COLO829 (cell line): ENCODE measurements around the gene CNKSR3.

Experiments used
- DNase-seq: peaks from one replicate; pipeline ENCODE4 v3.0.0; 2012; ENCODE audit warnings: low spot score

CNKSR3 gene

GRCh38 chr6:154453329-154453728 is 57.2 kb downstream of the CNKSR3 start:
- peak; percentile 50 for DNase-seq

- no peak for DNase-seq
These were observed 60.0 kb downstream of the CNKSR3 start for GRCh38 chr6:154450498-154450897.

DNA sequence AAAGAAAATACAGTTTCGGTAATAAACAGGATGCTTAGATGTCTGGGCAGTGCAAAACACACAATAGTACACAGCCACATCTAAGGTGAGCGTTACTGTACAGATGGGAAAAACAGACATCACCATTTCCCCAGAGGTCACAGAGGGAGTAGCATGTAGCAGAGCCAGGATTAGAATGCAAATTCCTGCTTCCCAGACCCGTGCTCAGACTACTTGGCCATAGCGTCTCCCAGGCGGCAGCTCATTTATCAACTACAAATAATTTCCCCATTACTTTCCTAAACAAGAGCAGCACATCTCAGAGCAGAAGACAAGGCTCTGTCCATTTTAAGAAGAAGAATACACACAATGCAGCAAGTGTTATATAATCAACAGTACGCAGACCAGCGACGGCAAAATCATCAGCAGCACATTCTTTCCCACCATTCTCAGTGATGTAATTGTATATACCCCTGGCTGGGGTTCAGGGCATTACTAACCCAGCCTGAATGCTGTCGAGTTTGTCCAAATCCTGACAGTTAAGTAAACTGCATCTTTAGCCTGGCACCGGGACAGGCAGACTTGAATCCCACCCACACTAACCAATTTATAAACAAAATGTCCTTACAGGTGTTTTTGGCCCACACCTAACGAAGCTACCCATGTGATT is 61.9 kb downstream of the CNKSR3 start:
- DNase-seq, result peak; percentile 49

GRCh38 chr6:154447954-154448353 is 62.5 kb downstream of the CNKSR3 start:
- peak; percentile 60 for DNase-seq

DNA sequence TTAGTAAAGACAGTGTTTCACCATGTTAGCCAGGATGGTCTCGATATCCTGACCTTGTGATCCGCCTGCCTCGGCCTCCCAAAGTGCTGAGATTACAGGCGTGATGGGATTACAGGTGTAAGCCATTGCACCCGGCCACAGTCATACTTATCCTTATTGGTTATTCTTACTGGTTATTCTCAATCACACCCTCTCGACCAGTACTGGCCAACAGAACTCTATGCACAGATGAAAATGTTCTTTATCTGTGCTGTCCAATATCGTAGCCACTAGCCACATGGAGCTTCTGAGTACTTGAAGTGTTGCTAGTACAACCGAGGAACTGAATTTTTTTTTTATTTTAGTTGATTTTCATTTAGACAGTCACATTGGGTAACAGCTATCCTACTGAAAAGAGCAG is 63.5 kb downstream of the CNKSR3 start:
- no peak for DNase-seq

DNA sequence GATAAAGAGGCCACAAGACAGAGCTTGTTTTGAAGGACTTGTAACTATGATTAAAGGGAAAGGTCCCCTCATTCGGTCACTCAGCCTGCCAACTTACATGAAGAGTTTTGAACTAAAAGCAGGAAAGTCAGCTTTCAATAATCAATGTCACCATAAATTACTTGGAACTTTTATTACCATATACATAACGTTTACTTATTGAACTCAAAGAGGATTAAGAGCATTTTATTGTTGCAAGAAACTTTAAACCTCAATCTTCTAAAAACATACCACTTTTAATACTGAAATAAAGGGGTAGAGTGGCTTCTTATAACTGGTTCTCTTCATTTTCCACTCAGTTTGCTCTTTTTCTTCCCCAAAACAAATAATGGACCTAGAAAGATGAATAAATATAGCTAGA is 65.1 kb downstream of the CNKSR3 start:
- no peak for DNase-seq

GRCh38 chr6:154441995-154442310 is 68.5 kb downstream of the CNKSR3 start:
- DNase-seq, result no peak

GRCh38 chr6:154440422-154441043 is 70.0 kb downstream of the CNKSR3 start:
- no peak for DNase-seq

- DNase-seq, result no peak
These were observed 70.5 kb downstream of the CNKSR3 start for GRCh38 chr6:154440022-154440421.

- no peak for DNase-seq
These were observed 71.5 kb downstream of the CNKSR3 start for GRCh38 chr6:154438882-154439415.

- DNase-seq, result no peak
These were observed 75.0 kb downstream of the CNKSR3 start for GRCh38 chr6:154435400-154435945.

- no peak for DNase-seq
These were observed 75.8 kb downstream of the CNKSR3 start for GRCh38 chr6:154434662-154435061.

- DNase-seq, result no peak
These were observed 76.8 kb downstream of the CNKSR3 start for GRCh38 chr6:154433477-154434241.

DNA sequence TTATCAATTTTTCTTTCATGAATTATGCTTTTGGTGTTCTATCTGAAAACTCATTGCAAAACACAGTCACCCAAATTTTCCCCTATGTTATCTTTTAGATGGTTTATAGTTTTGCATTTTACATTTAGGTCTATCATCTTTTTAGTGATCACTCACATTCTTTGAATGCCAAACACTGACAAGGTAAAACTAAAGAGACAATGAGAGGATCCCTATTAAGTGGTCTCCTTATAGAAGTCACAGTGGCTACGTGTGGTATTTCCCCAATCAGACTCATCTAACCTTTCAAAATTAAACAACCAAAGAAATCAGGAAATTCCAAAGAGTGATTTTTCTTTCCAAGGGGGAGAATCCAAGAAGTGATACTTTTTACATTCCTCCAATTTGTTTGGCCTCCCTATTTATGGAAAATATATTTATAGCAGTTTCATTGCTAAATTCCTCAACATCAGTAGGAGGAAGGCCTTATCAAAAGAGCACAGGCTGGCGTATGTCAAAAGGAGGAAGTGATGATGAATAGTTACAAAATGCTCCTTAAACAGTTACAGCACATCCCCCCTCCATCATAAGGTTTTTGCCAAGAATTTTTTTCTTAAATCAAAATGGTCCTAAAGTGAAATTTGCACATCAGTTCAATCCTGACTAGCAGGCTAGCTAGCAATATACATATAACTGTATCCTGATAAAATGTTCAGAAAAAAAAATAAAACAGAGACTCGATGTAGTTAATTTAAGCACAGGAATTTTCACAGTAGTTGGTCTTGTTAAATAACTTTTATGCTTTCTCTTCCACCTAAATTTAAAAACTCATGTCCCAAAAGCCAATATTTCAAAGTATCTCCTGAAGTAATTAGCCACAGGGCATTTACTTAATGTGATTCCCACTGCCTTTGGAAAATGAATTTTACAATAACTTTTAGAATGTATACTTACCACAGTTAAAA is 77.7 kb downstream of the CNKSR3 start:
- DNase-seq, result no peak

- DNase-seq, result no peak
These were observed 80.0 kb downstream of the CNKSR3 start for GRCh38 chr6:154430481-154430919.

DNA sequence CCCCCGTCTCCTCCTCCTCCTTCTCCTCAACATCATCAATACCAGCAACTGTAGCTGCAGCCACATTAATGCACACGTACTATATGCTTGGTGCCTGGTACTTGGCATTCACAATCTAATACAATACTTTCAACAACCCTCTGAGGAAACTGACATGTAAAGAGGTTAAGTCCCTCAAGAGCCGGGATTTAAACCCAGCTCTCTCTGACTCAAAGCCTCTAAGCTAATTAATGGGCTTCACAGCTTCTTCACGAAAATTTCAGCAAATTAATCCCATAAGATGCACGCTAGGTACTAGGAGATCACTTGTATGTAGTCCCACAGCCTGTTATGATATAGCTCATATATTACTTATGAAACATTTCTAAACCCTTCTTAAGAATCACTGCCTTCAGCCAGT is 80.8 kb downstream of the CNKSR3 start:
- DNase-seq, result no peak

GRCh38 chr6:154428897-154429296 is 81.6 kb downstream of the CNKSR3 start:
- DNase-seq, result no peak

DNA sequence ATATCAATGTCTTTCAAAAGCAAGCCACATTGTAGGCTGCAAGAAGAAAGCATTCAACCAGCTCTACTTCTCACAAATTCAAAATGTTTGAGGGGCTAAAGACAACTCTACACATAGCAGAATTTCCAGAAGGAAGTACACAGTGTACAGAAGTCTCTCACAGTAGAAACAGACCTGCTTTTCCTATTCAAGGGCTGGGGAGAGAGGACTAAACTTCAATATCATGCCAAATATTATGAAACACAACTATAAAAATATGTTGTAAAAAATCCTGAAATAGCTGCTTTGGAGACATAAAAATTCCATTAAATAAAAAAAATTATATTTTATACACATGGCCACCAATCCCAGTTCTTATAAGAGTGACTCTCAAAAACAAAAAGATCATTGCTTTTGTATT is 83.0 kb downstream of the CNKSR3 start:
- no peak for DNase-seq

DNA sequence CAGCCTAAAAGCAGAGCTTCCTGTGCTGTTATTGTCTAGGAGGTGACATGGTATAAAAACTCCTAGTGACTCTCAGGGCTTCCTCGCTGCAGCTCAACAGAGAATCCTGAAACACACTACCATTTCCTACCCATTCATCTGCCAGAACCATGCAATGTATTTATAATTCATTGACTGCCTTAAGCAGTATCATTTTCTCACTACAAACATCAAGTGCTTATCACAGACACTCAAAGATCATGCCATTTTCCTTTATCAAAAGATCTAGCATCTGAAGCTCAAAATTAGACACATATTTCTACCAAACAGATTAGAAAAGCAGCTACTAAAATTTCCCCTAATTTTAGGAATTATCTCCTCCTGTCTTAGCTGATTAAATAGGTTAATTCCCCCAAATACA is 83.5 kb downstream of the CNKSR3 start:
- no peak for DNase-seq

DNA sequence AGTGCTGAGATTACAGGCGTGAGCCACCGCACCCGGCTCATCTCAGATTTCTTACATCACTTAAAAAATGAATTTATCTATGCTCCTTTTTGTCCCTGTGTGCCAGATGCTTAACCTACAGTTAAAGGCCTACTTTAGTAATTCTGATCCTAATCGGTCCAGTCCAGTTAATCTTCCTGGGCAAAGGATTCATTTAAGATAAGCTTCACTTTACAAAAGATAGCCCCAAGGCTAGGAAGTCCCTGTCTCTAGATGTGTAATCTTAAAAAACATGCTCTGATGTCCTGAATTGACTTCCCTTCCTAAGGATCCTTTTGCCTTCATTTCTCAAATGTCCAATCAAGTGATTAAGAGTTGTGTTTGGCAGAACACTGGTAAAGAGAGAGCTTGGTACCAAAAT is 85.5 kb downstream of the CNKSR3 start:
- no peak for DNase-seq

DNA sequence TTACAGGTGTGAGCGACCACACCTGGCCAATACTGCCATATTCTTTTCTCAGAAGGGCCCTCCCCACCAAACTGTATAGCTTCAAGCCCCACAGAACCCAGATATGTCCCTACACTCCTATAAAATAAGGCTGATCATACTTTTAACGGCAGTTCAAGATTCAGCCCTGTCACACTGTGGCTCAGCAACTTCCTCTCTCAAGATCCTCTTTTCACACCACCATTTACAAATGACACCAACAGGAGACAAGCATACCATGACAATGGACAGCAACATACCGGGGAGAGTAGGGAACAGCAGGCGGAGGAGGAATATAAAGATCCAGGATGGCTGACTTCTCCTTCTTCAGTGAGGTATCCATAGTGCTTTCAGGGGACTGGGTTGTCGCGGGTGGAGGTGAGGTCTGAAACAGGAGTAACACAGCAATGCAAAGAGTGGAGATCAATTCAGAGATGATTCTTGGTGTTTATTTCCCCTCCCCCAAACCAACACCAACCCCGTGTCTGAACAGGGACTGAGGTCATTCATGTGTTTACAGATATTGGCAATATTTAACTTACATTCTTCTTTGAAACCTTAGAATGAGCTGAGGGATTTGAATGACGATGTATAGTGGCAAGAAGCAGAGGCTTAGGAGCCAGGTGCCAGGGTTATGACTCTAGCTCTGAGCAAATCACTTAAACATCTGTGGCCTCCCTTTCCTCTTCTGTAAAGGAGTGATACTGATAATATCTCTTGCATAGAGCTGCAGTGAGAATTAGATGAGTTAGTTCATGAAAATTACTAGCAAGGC is 96.3 kb downstream of the CNKSR3 start:
- DNase-seq, result no peak
